AG04449 (cell line): ENCODE measurements around the gene ZMYND15.

Source experiments
- CTCF ChIA-PET: fragments of 350-600 bp; formaldehyde crosslinking; extraction: SDS; loops from one replicate; lab custom pipeline; 2021; ENCODE audit warnings: antibody characterized with exemption; lab: Yijun Ruan, JAX
- POLR2A ChIA-PET: fragments of 400-600, 350-600 bp; formaldehyde crosslinking; extraction: SDS; loops from one replicate; lab custom pipeline; 2020; ENCODE audit warnings: antibody characterized with exemption, inconsistent platforms; lab: Yijun Ruan, JAX
- DNase-seq: peaks from one replicate; pipeline ENCODE4 v3.0.0-alpha.2; 2010; ENCODE audit warnings: low read depth, low spot score
- H3K4me3 ChIP-seq: 2 replicates; pipeline ENCODE4 v1.5.1; 2011; ENCODE audit warnings: low read depth, mild to moderate bottlenecking, control low read depth, low read length
- TF ChIP-seq, protein P1 (sequence below): IDR thresholded peaks from one replicate; pipeline ENCODE4 v1.5.1; 2011; ENCODE audit warnings: mild to moderate bottlenecking, moderate library complexity, low read length, control low read depth, inconsistent platforms; ENCODE audit not compliant: insufficient read depth; ENCODE audit errors: missing control alignments

The ZMYND15 gene

GRCh38 chr17:4733073-4733531, 6.5 kb upstream of the ZMYND15 start:
- POLR2A ChIA-PET = no interaction called here
- TF ChIP-seq, protein P1, sequence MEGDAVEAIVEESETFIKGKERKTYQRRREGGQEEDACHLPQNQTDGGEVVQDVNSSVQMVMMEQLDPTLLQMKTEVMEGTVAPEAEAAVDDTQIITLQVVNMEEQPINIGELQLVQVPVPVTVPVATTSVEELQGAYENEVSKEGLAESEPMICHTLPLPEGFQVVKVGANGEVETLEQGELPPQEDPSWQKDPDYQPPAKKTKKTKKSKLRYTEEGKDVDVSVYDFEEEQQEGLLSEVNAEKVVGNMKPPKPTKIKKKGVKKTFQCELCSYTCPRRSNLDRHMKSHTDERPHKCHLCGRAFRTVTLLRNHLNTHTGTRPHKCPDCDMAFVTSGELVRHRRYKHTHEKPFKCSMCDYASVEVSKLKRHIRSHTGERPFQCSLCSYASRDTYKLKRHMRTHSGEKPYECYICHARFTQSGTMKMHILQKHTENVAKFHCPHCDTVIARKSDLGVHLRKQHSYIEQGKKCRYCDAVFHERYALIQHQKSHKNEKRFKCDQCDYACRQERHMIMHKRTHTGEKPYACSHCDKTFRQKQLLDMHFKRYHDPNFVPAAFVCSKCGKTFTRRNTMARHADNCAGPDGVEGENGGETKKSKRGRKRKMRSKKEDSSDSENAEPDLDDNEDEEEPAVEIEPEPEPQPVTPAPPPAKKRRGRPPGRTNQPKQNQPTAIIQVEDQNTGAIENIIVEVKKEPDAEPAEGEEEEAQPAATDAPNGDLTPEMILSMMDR = no peak

DNA sequence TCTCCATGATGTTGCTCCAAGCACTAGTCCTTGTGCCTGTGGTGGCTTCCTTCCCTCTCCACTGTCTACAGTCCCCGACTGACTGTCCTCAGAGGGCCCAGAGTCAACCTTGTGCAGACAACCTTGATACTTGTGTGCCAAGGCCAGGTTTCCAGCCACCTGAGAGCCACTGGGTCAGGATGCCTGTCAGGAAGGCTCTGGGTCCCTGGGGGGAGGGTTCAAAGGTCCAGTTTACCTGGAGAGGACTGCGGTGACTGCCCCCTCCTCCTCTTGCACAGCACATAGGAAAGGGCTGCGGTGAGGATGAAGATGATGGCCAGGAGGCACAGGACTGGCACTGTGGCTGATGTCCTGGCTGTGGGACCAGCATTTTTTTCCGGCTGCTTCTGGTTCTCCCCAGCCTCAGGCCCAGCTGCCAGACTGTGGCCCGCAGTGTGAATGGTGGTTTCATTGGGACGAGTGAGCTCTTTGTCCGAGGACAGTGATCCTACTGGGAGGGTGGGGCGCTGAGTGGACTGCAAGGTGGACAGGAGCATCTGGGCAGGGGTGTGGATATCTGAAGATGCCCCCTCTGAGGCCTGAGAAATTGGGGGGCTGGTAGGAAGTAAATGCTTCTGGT, 4.7 kb upstream of the ZMYND15 start:
- no peak for DNase-seq
- ChIA-PET CTCF (interaction anchor here (1.2 kb wide), 1 partner anchor 168 kb away, joined by 4 read pairs; the partner anchor contains the start of gene CHRNE), POLR2A (interaction anchor here (0.6 kb wide), 1 partner anchor 610 kb away, joined by 3 read pairs; no protein-coding TSS in a partner anchor)
- TF ChIP-seq, protein P1 = no peak
- H3K4me3 ChIP-seq = no peak overlapping the region

More at GRCh38 chr17:4733073-4733531, 6.5 kb upstream of the ZMYND15 start:
- H3K4me3 ChIP-seq = no peak overlapping the region
- CTCF ChIA-PET = interaction anchor here (1.3 to 1.8 kb wide), 2 partner anchors 57 to 155 kb away, joined by 4 to 7 read pairs; no protein-coding TSS in a partner anchor
- no peak for DNase-seq

- ChIA-PET CTCF (interaction anchor here (0.9 to 1.6 kb wide), 4 partner anchors 51 to 156 kb away, joined by 3 to 4 read pairs (median 3); partner anchors contain the start of gene VMO1), POLR2A (interaction anchor here (0.6 kb wide), 1 partner anchor 609 kb away, joined by 3 read pairs; no protein-coding TSS in a partner anchor)
- TF ChIP-seq, protein P1 = no peak
- H3K4me3 ChIP-seq = no peak overlapping the region
- no peak for DNase-seq
These were observed 3.6 kb upstream of the ZMYND15 start for GRCh38 chr17:4735876-4736651.

DNA sequence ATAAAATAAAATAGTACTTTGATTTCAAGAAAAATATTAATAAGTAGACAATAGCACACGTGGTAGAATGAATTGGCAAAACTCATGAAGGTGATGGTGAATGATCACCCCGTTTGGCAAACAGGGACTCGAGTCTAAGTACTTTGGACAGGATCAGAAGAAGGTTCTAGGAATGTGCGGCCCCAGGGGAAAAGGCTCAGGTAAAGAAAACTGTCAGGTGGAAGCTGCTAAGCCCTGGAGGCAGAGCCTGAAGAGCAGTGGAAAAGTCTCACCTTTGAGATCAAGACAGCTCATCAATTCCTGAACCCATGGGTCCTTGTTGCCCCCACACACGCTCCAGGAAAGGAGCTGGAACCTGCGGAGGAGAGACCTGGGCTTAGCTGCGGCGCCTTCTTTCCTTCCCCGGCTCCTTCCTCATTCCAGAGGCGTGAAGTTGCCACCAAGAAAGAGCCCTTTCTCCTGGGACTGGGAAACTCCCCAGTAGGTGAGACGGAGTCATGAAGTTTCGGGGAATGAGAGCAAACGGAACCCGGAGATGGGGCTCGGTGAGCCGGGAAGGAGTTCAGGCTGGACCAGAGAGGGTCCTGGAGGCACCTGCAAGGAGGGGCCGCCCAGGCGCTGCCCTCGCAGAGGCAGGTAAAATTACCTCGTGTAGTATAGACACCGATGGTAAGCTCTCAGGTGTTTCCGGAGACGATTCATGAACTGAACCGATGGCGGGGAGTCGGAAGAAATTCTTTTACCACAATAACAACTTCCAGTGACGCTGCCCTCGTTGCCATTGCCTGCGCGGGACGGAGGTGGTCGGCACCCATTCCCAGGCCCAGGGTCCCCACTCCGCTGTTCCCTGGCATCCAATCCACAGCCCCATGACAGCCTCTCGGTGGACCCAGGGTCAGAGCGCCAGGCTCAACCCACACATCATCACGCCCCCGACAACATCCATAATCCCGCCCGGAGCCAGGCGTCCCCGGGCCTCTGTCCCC, 1.2 kb upstream of the ZMYND15 start:
- TF ChIP-seq, protein P1 = no peak
- ChIA-PET POLR2A (no interaction called here), CTCF (interaction anchor here (0.8 to 1.6 kb wide), 3 partner anchors 52 to 154 kb away, joined by 3 to 7 read pairs (median 3); no protein-coding TSS in a partner anchor)
- DNase-seq = no peak
- peak overlapping the region; percentile 66 for H3K4me3 ChIP-seq

DNA sequence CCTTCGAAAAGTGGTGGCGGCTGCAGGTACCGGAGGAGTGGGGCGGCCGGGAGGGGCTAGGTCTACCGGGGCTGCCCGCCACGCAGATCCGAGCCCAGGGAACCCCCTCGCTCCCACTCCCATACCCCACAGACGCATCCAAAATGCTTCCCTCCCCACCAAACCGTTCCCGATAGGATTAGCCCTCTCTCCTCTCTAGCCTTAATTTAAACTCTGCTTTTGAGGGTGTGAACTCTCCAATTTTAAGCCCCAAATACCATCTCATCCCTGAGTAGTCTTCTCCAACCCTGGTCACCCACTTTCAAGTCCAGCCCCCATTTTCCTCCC, 355 bp downstream of the ZMYND15 start:
- ChIA-PET CTCF (no interaction called here), POLR2A (no interaction called here)
- DNase-seq = no peak
- H3K4me3 ChIP-seq = peak overlapping the region; percentile 66
- TF ChIP-seq, protein P1 = no peak
